Measurements from ENCODE around the gene HASPIN. TPM values are rescaled to one million over a fixed set of nuclear protein-coding genes. Genes with fewer than 3 reads are reported as not detected.

The HASPIN gene
- total RNA-seq, 1 donor from 2014 or later, result 0.89 TPM

- no peak for DNase-seq (ENCODE audit: low read depth)
These were observed 11.8 kb downstream of the HASPIN start for GRCh38 chr17:3735515-3735914.

GRCh38 chr17:3738562-3739295 is 15.0 kb downstream of the HASPIN start:
- DNase-seq (ENCODE audit: low read depth), result peak; percentile 62

GRCh38 chr17:3739422-3740124 is 15.9 kb downstream of the HASPIN start:
- DNase-seq (ENCODE audit: low read depth), result no peak

- DNase-seq (ENCODE audit: low read depth), result no peak
These were observed 16.9 kb downstream of the HASPIN start for GRCh38 chr17:3740611-3741073.

- no peak for DNase-seq (ENCODE audit: low read depth)
These were observed 20.3 kb downstream of the HASPIN start for GRCh38 chr17:3744014-3744413.

GRCh38 chr17:3745071-3745470 is 21.4 kb downstream of the HASPIN start:
- DNase-seq (ENCODE audit: low read depth), result no peak

- DNase-seq (ENCODE audit: low read depth), result no peak
These were observed 24.1 kb downstream of the HASPIN start for GRCh38 chr17:3747805-3748204.

GRCh38 chr17:3748576-3748975 is 24.9 kb downstream of the HASPIN start:
- no peak for DNase-seq (ENCODE audit: low read depth)

- DNase-seq (ENCODE audit: low read depth), result no peak
These were observed 26.6 kb downstream of the HASPIN start for GRCh38 chr17:3750296-3750695.

- DNase-seq (ENCODE audit: low read depth), result no peak
These were observed 27.2 kb downstream of the HASPIN start for GRCh38 chr17:3750926-3751325.

GRCh38 chr17:3751836-3752235 is 28.1 kb downstream of the HASPIN start:
- DNase-seq (ENCODE audit: low read depth), result no peak

- no peak for DNase-seq (ENCODE audit: low read depth)
These were observed 29.9 kb downstream of the HASPIN start for GRCh38 chr17:3753624-3754023.

- DNase-seq (ENCODE audit: low read depth), result no peak
These were observed 30.4 kb downstream of the HASPIN start for GRCh38 chr17:3754066-3754457.

- peak; percentile 28 for DNase-seq (ENCODE audit: low read depth)
These were observed 31.0 kb downstream of the HASPIN start for GRCh38 chr17:3754458-3755334.

GRCh38 chr17:3755335-3756030 is 31.8 kb downstream of the HASPIN start:
- DNase-seq (ENCODE audit: low read depth), result no peak

- DNase-seq (ENCODE audit: low read depth), result no peak
These were observed 36.0 kb downstream of the HASPIN start for GRCh38 chr17:3759597-3760216.

GRCh38 chr17:3761036-3761917 is 37.6 kb downstream of the HASPIN start:
- no peak for DNase-seq (ENCODE audit: low read depth)

- no peak for DNase-seq (ENCODE audit: low read depth)
These were observed 38.2 kb downstream of the HASPIN start for GRCh38 chr17:3761918-3762380.

- no peak for DNase-seq (ENCODE audit: low read depth)
These were observed 39.4 kb downstream of the HASPIN start for GRCh38 chr17:3762922-3763776.
